Fibroblast of lung (primary cell): Measurements from ENCODE around the gene CCNY.

Experiments
- EZH2 ChIP-seq: IDR thresholded peaks from 2 replicates; pipeline ENCODE4 v1.5.1; 2012; ENCODE audit warnings: low read length, control low read depth, mild to moderate bottlenecking; ENCODE audit errors: missing control alignments
- TF ChIP-seq, protein P1 (sequence below), 2 donors: IDR thresholded peaks in 1 of 2; conservative IDR thresholded peaks in 1 of 2; 1 replicate in 1 of 2; 2 replicates in 1 of 2; pipeline ENCODE4 v1.5.1; 2011 to 2012; ENCODE audit warnings: low read length in 2 of 2, control low read depth in 1 of 2, inconsistent platforms in 1 of 2, low read depth in 1 of 2, mild to moderate bottlenecking in 1 of 2

GRCh38 chr10:35508647-35509046 lies 172.3 kb downstream of the CCNY start:
- TF ChIP-seq, protein P1, sequence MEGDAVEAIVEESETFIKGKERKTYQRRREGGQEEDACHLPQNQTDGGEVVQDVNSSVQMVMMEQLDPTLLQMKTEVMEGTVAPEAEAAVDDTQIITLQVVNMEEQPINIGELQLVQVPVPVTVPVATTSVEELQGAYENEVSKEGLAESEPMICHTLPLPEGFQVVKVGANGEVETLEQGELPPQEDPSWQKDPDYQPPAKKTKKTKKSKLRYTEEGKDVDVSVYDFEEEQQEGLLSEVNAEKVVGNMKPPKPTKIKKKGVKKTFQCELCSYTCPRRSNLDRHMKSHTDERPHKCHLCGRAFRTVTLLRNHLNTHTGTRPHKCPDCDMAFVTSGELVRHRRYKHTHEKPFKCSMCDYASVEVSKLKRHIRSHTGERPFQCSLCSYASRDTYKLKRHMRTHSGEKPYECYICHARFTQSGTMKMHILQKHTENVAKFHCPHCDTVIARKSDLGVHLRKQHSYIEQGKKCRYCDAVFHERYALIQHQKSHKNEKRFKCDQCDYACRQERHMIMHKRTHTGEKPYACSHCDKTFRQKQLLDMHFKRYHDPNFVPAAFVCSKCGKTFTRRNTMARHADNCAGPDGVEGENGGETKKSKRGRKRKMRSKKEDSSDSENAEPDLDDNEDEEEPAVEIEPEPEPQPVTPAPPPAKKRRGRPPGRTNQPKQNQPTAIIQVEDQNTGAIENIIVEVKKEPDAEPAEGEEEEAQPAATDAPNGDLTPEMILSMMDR (conservative IDR thresholded peaks at IDR 0.05 in 1 of 2, IDR thresholded peaks at IDR 0.05 in 1 of 2; ENCODE audit: low read depth in 1 of 2, low read length in 2 of 2), result no peak
- TF ChIP-seq EZH2, result no peak
